ENCODE results near the gene ABR.
A peak's percentile ranks its signal among the peaks of the same experiment; 100 is the strongest.
"Not testable (repeated sequence)": the region's sequence is repeated elsewhere in the genome, so short reads cannot be mapped to it uniquely, and the experiment has no call there.

The ABR gene

GRCh38 chr17:1107777-1108477, 71.9 kb downstream of the ABR start:
- intact Hi-C loops (cut with DNase I): no loop called here
- peak in 4 of 10 donors; percentile 47 to 89 (median 72) for DNase-seq

GRCh38 chr17:1107083-1107776, 72.6 kb downstream of the ABR start:
- intact Hi-C loops (cut with DNase I): no loop called here
- peak in 1 of 10 donors; percentile 86 for DNase-seq

GRCh38 chr17:1104222-1104621, 75.6 kb downstream of the ABR start:
- DNase-seq: no peak
- intact Hi-C loops (cut with DNase I): no loop called here

GRCh38 chr17:1100382-1100781, 79.4 kb downstream of the ABR start:
- DNase-seq: no peak
- intact Hi-C loops (cut with DNase I): no loop called here

- intact Hi-C loops (cut with DNase I): no loop called here
Measured at GRCh38 chr17:1099242-1099641, 80.5 kb downstream of the ABR start.

GRCh38 chr17:1097972-1098744, 81.6 kb downstream of the ABR start:
- DNase-seq; intact Hi-C loops (cut with DNase I): not testable (repeated sequence)

More at GRCh38 chr17:1099242-1099641, 80.5 kb downstream of the ABR start:
- no peak for DNase-seq

GRCh38 chr17:1096215-1096614, 83.6 kb downstream of the ABR start:
- no peak for DNase-seq
- intact Hi-C loops (cut with DNase I): no loop called here

- DNase-seq: no peak
- intact Hi-C loops (cut with DNase I): no loop called here
Measured at GRCh38 chr17:1095853-1096173, 84.0 kb downstream of the ABR start.

- peak in 1 of 10 donors; percentile 30 for DNase-seq
- intact Hi-C loops (cut with DNase I): no loop called here
Measured at GRCh38 chr17:1095090-1095852, 84.5 kb downstream of the ABR start.

- intact Hi-C loops (cut with DNase I): no loop called here
Measured at GRCh38 chr17:1094591-1094990, 85.2 kb downstream of the ABR start.

GRCh38 chr17:1091900-1092299, 87.9 kb downstream of the ABR start:
- intact Hi-C loops (cut with DNase I): no loop called here
- DNase-seq: no peak

More at GRCh38 chr17:1094591-1094990, 85.2 kb downstream of the ABR start:
- DNase-seq: no peak

- intact Hi-C loops (cut with DNase I): no loop called here
- no peak for DNase-seq
Measured at GRCh38 chr17:1091190-1091534, 88.6 kb downstream of the ABR start.

GRCh38 chr17:1090465-1091189, 89.2 kb downstream of the ABR start:
- intact Hi-C loops (cut with DNase I): no loop called here
- no peak for DNase-seq

- DNase-seq: peak in 6 of 10 donors; percentile 33 to 90 (median 58)
- intact Hi-C loops (cut with DNase I): no loop called here
Measured at GRCh38 chr17:1089915-1090314, 89.9 kb downstream of the ABR start.

- peak in 5 of 10 donors; percentile 37 to 87 (median 77) for DNase-seq
- intact Hi-C loops (cut with DNase I): no loop called here
Measured at GRCh38 chr17:1087381-1088241, 92.2 kb downstream of the ABR start.

- intact Hi-C loops (cut with DNase I): no loop called here
- peak in 1 of 10 donors; percentile 67 for DNase-seq
Measured at GRCh38 chr17:1083451-1084187, 96.2 kb downstream of the ABR start.

GRCh38 chr17:1082579-1082978, 97.2 kb downstream of the ABR start:
- intact Hi-C loops (cut with DNase I): no loop called here
- peak in 2 of 10 donors; percentile 17 to 44 for DNase-seq

- intact Hi-C loops (cut with DNase I): no loop called here
- peak in 5 of 10 donors; percentile 43 to 83 (median 47) for DNase-seq
Measured at GRCh38 chr17:1078831-1079561, 100.8 kb downstream of the ABR start.
